ES-I3 (cell line): Measurements from ENCODE around the gene MRPL28.
A peak's percentile ranks its signal among the peaks of the same experiment; 100 is the strongest.
"Not testable (repeated sequence)": the region's sequence is repeated elsewhere in the genome, so short reads cannot be mapped to it uniquely, and the experiment has no call there.

ENCODE experiments used
- H3K36me3 ChIP-seq: 2 replicates; pipeline ENCODE4 v1.6.1; 2013; ENCODE audit warnings: mild to moderate bottlenecking, low read length, control low read depth, moderate library complexity; ENCODE audit not compliant: insufficient read depth
- H3K4me1 ChIP-seq: 2 replicates; pipeline ENCODE4 v1.6.1; 2013; ENCODE audit warnings: mild to moderate bottlenecking, control low read depth, low read length; ENCODE audit not compliant: insufficient read depth
- H3K9ac ChIP-seq: 2 replicates; pipeline ENCODE4 v1.6.1; 2013; ENCODE audit warnings: low read depth, mild to moderate bottlenecking, low read length, moderate library complexity
- H3K9me3 ChIP-seq: 2 replicates; pipeline ENCODE4 v1.6.1; 2013; ENCODE audit warnings: mild to moderate bottlenecking, low read length, moderate library complexity; ENCODE audit not compliant: control insufficient read depth, insufficient read depth

Gene MRPL28

GRCh38 chr16:363110-363765, 7.1 kb downstream of the MRPL28 start:
- no peak overlapping the region for H3K9ac ChIP-seq
- no peaks in the 10 kb centered on the region for H3K9me3 ChIP-seq
- 0 out of 2 replicates have a peak, but pooled peaks cover 7% of the 10 kb centered on the region for H3K36me3 ChIP-seq
- no peaks in the 10 kb centered on the region; the same call in 1 of the 2 replicates for H3K4me1 ChIP-seq

GRCh38 chr16:362702-362999, 7.7 kb downstream of the MRPL28 start:
- not testable (repeated sequence) for H3K4me1 ChIP-seq, H3K9ac ChIP-seq, H3K36me3 ChIP-seq, H3K9me3 ChIP-seq

- H3K9ac ChIP-seq = no peak overlapping the region
- H3K36me3 ChIP-seq = no peaks in the 10 kb centered on the region
- no peaks in the 10 kb centered on the region for H3K9me3 ChIP-seq
- no peaks in the 10 kb centered on the region; the same call in 1 of the 2 replicates for H3K4me1 ChIP-seq
Measured at GRCh38 chr16:361872-362701, 8.3 kb downstream of the MRPL28 start.

GRCh38 chr16:361341-361871, 8.9 kb downstream of the MRPL28 start:
- no peaks in the 10 kb centered on the region for H3K9me3 ChIP-seq
- H3K36me3 ChIP-seq = no peaks in the 10 kb centered on the region
- no peaks in the 10 kb centered on the region; the same call in 1 of the 2 replicates for H3K4me1 ChIP-seq
- H3K9ac ChIP-seq = no peak overlapping the region

GRCh38 chr16:360698-361336, 9.5 kb downstream of the MRPL28 start:
- H3K4me1 ChIP-seq = no peaks in the 10 kb centered on the region; the same call in 1 of the 2 replicates
- H3K9ac ChIP-seq = no peak overlapping the region
- no peaks in the 10 kb centered on the region for H3K36me3 ChIP-seq
- H3K9me3 ChIP-seq = no peaks in the 10 kb centered on the region

- H3K9me3 ChIP-seq = no peaks in the 10 kb centered on the region
- no peaks in the 10 kb centered on the region; the same call in 1 of the 2 replicates for H3K4me1 ChIP-seq
- H3K9ac ChIP-seq = no peak overlapping the region
- H3K36me3 ChIP-seq = no peaks in the 10 kb centered on the region
Measured at GRCh38 chr16:359871-360697, 10.3 kb downstream of the MRPL28 start.

- Histone ChIP-seq H3K36me3 (no peaks in the 10 kb centered on the region), H3K9ac (no peak overlapping the region), H3K9me3 (no peaks in the 10 kb centered on the region), H3K4me1 (no peaks in the 10 kb centered on the region; the same call in 1 of the 2 replicates)
Measured at GRCh38 chr16:359067-359763, 11.1 kb downstream of the MRPL28 start.

- Histone ChIP-seq H3K4me1 (peaks cover 4% of the 10 kb centered on the region; the same call in 1 of the 2 replicates), H3K36me3 (no peaks in the 10 kb centered on the region), H3K9ac (no peak overlapping the region), H3K9me3 (no peaks in the 10 kb centered on the region)
Measured at GRCh38 chr16:356741-357140, 13.6 kb downstream of the MRPL28 start.

GRCh38 chr16:354971-355461, 15.3 kb downstream of the MRPL28 start:
- Histone ChIP-seq H3K4me1 (peaks cover 9% of the 10 kb centered on the region; the same call in 1 of the 2 replicates), H3K36me3 (no peaks in the 10 kb centered on the region), H3K9ac (no peak overlapping the region)

GRCh38 chr16:354291-354881, 16.0 kb downstream of the MRPL28 start:
- Histone ChIP-seq H3K4me1 (peaks cover 9% of the 10 kb centered on the region; the same call in 1 of the 2 replicates), H3K9ac (no peak overlapping the region), H3K36me3 (no peaks in the 10 kb centered on the region), H3K9me3 (no peaks in the 10 kb centered on the region)

More at GRCh38 chr16:354971-355461, 15.3 kb downstream of the MRPL28 start:
- no peaks in the 10 kb centered on the region for H3K9me3 ChIP-seq

GRCh38 chr16:353404-354290, 16.7 kb downstream of the MRPL28 start:
- Histone ChIP-seq H3K4me1 (peaks cover 9% of the 10 kb centered on the region; the same call in 1 of the 2 replicates), H3K36me3 (no peaks in the 10 kb centered on the region), H3K9me3 (no peaks in the 10 kb centered on the region), H3K9ac (peak overlapping the region; percentile 57)
